ENCODE results near the gene OASL.

The OASL gene

DNA sequence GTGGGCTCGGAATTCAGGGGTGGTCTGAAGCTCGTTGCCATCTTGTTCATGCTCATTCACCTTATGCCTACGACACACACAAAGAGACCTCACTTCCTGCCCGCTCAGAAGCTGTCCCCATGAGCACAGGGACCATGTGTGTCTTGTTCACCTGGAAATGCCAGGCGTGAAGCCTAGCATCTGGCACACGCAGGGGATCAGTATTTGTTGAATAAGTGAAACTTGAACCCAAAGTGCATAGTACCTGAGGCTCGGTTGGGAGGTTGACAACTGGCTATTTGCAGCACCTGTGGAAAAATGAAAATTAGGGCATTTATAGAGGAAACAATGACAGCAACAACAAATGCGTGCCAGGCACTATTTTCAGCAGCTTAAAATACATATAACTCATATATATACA, 28.2 kb downstream of the OASL start:
- no peak for DNase-seq

- DNase-seq = no peak
These were observed 29.3 kb downstream of the OASL start for GRCh38 chr12:121009741-121010140.

GRCh38 chr12:121008347-121009098, 30.5 kb downstream of the OASL start:
- no peak for DNase-seq

DNA sequence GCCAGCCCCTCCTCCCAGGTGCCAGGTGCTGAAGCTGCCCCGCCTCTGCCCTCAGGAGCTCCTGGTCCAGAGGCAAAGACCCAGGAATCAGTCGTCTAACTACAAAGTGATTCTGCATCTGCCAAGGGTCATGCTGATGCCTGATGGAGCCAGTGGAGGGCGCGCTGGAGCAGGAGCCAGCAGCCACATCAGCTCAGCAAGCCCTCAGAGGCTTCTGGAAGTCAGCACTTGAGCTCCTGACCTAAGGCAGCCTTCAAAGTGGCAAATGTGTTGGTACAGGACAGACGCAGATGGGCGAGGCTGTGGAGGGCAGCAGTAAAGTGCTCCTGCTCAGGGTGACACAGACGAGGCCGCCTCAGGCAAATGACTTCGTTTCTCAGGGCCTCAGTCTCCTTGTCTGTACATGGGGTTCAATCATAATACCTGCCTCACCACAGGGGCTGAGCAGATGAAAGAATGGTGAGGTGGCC, 33.7 kb downstream of the OASL start:
- no peak for DNase-seq

DNA sequence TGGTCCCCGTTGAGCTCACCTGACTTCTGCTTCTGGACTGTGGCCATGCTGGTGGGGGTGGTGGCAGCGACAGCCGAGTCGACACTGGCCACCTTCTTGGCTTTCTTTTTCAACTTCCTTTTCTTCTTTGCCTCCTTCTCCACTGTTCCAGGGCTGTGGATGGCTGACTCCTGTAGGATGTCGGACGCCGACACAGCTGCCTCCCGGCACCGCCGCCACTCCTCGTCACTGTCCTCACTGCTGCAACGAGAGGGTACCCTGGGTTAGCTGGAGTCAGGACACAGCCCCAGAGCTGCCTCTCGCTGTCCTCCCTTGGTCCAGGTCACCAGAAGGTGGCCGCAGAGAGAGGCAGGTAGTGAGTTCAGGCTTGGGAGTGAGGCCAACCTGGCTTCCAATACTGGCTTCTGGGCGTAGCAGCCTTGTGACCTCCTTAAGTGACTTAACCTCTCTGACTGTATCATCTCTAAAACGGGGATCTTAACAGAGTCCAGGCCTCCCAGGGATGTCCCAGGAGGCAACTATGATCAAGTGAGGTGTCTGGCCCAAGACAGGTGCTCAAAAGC, 34.7 kb downstream of the OASL start:
- no peak for DNase-seq

- DNase-seq = no peak
These were observed 35.4 kb downstream of the OASL start for GRCh38 chr12:121003650-121004049.

DNA sequence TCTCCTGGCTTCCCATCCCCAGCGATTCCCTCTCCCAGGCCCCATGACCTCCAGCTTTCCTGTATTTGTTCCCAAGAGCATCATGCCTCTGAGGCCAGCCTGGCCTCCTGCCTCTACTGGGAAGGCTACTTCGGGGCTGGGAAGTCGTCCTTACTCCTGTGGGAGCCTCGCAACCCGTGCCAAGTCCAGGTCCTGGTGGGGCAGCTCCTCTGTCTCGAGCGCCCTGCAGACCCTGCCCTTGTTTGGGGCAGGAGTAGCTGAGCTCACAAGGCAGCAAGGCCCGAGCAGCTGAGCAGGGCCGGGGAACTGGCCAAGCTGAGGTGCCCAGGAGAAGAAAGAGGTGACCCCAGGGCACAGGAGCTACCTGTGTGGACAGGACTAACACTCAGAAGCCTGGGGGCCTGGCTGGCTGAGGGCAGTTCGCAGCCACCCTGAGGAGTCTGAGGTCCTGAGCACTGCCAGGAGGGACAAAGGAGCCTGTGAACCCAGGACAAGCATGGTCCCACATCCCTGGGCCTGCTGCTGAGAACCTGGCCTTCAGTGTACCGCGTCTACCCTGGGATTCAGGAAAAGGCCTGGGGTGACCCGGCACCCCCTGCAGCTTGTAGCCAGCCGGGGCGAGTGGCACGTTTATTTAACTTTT, 37.1 kb downstream of the OASL start:
- no peak for DNase-seq

- no peak for DNase-seq
These were observed 38.0 kb downstream of the OASL start for GRCh38 chr12:121001060-121001459.

GRCh38 chr12:121000530-121000929, 38.5 kb downstream of the OASL start:
- no peak for DNase-seq

- no peak for DNase-seq
These were observed 39.6 kb downstream of the OASL start for GRCh38 chr12:120999191-121000120.

- DNase-seq = no peak
These were observed 40.6 kb downstream of the OASL start for GRCh38 chr12:120998435-120998834.

- no peak for DNase-seq
These were observed 41.6 kb downstream of the OASL start for GRCh38 chr12:120997448-120997847.

GRCh38 chr12:120996133-120996746, 42.8 kb downstream of the OASL start:
- no peak for DNase-seq

GRCh38 chr12:120994589-120995337, 44.3 kb downstream of the OASL start:
- DNase-seq = no peak

DNA sequence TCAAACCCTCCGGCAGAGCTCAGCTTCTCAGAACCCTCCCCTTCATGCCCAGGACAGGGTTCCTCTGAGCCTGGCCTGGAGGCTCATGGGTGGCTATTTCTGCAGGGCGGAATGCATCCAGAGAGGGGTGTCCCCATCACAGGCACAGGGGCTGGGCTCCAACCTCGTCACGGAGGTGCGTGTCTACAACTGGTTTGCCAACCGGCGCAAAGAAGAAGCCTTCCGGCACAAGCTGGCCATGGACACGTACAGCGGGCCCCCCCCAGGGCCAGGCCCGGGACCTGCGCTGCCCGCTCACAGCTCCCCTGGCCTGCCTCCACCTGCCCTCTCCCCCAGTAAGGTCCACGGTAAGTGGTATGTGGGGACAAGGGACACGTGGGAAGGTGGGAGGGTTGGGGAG, 45.0 kb downstream of the OASL start:
- no peak for DNase-seq

DNA sequence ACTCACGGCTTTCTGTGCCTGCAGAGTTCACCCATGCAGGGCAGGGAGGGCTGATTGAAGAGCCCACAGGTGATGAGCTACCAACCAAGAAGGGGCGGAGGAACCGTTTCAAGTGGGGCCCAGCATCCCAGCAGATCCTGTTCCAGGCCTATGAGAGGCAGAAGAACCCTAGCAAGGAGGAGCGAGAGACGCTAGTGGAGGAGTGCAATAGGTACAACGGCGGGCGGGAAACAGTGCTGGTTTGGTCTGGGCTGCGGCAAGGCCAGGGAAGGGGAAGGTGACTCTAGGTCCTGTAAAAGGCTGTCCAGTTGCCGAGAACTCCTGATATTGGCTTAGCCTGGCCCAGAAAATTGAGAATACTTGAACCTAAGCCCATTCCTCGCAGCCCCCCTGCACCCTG, 45.5 kb downstream of the OASL start:
- DNase-seq = no peak

DNA sequence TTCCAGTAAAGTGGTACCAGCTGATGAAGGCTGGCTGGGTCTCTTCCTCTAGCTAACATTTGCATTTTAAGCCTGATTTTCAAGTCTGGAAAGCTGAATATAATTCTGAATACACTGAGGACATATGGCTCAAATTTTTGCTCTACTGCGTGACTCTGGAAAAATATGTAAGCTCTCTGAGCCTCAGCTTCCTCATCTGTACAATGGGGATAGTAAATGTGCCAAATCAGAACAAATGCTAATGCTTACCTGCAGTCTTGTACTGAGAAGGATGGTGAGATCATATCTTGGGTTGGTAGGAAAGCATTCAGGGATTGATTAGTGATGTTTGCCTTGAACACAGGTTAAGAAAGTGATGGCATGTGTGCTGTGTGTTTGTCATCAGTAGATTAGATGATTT, 46.1 kb downstream of the OASL start:
- no peak for DNase-seq

- DNase-seq = no peak
These were observed 47.1 kb downstream of the OASL start for GRCh38 chr12:120991965-120992364.

DNA sequence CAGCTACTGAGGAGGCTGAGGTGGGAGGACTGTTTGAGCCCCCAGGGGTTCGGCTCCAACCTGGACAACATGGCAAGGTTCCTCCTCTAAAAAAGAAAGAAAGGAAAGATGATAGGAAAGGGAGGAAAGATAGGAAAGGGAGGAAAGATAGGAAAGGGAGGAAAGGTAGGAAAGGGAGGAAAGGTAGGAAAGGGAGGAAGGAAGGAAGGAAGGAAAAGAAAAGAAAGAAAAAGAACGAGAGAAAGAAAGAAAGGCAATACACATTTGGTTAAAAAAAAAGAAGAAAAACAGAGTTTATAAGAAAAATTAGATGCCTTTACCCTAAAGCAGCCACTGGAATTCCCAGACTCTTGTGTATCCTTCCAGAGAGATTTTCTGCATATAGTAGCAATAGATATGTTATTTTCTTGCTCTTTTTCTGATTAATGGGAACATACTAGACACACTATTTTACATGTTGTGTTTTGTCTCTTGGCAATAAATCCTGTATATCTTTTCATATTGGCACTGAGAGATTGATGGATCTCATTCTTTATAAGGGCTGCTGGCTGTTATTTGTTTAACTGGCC, 48.5 kb downstream of the OASL start:
- no peak for DNase-seq

DNA sequence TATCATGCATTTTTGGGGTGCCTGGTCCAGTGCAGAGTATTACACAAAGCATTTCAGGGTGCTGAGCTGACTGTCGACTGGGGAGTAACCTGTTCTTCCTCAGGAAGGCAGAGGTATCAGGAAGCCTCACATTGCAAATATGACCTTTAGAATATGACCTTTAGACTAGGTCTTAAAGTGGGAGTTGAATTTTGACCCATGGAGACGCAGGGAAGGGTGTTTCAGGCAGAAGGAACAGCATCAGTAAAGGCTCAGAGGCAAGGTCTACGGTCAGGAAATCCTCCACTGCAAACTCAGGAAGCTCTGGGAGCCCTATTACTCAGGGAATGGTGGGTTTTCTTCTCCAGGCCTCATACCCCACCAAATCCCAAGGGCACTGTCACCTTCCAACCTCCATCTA, 49.4 kb downstream of the OASL start:
- DNase-seq = no peak

GRCh38 chr12:120988658-120989057, 50.4 kb downstream of the OASL start:
- no peak for DNase-seq

DNA sequence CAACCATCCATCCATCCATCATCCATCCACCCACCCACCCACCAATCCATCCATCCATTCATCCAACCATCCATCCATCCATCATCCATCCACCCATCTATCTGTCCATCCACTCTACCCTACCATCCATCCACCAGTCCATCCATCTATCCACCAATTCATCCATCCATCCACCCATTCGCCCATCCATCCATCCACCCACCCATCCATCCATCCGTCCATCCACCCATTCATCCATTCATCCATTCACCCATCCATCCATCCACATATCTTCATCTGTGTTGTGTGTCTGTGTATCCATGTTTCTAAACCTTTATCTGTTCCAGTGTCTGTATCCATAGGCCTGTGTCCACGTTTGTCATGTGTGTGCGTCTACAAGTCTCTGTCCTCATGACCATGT, 50.8 kb downstream of the OASL start:
- DNase-seq = no peak

Data from femur (tissue), 1 donor.